ENCODE data around the gene PSMG4. TPM values are rescaled to one million over a fixed set of nuclear protein-coding genes. Genes with fewer than 3 reads are reported as not detected.
A peak's percentile ranks its signal among the peaks of the same experiment; 100 is the strongest.

Gene PSMG4
- total and polyA plus RNA-seq, 2 of the 8 experiments (the other 6 are each of a cell fraction or from before 2014, with no cell fraction given): 40.6 to 113 TPM

GRCh38 chr6:3277851-3278416 lies 19.2 kb downstream of the PSMG4 start:
- Histone ChIP-seq H2BK15ac (ENCODE audit: low read length) (no peak overlapping the region), H3K4ac (replicated peaks; ENCODE audit: insufficient read length, low read depth, low read length) (no peak overlapping the region)

More at GRCh38 chr6:3277851-3278416, 19.2 kb downstream of the PSMG4 start:
- no peaks in the 10 kb centered on the region; the same call in 1 of the 2 replicates for H3K79me1 ChIP-seq (ENCODE audit: low read depth, low read length)
- H2AK5ac ChIP-seq (ENCODE audit: low read depth, low read length): no peak overlapping the region
- H4K8ac ChIP-seq (ENCODE audit: extremely low read depth, insufficient read depth, low read length): no peak overlapping the region
- H3K4me1 ChIP-seq (replicated peaks in 1 of 4; ENCODE audit: control insufficient read depth in 3 of 4, insufficient read depth in 4 of 4, low read length in 3 of 4): peaks cover 11 to 15% (median 15%) of the 10 kb centered on the region in 4 experiments
- CTCF ChIA-PET (ENCODE audit: partially characterized antibody): interaction anchor here (0.6 to 2.2 kb wide), 4 partner anchors 58 to 475 kb away, joined by 3 to 13 read pairs (median 4); no protein-coding TSS in a partner anchor
- H2BK12ac ChIP-seq (ENCODE audit: low read depth, low read length): 0 out of 2 replicates have a peak overlapping the region, but pooled peaks have one; percentile 27
- no peak overlapping the region for H3K14ac ChIP-seq (ENCODE audit: insufficient read length)
- no peak overlapping the region for H2AFZ ChIP-seq (ENCODE audit: low read length)
- peaks cover 4 to 15% of the 10 kb centered on the region in 2 experiments for H4K20me1 ChIP-seq (replicated peaks in 1 of 2; ENCODE audit: control insufficient read depth in 1 of 2, insufficient read depth in 2 of 2, low read length in 2 of 2)
- no peak overlapping the region for H3K23ac ChIP-seq (ENCODE audit: insufficient read length)
- no peaks in the 10 kb centered on the region for H3K27me3 ChIP-seq (replicated peaks in 1 of 4; ENCODE audit: control insufficient read depth in 3 of 4, extremely low read depth in 1 of 4, insufficient read depth in 3 of 4, low read length in 3 of 4)
- no peak for TF ChIP-seq JUND (IDR thresholded peaks at IDR 0.05; ENCODE audit: low read length)
- no peak for TF ChIP-seq CTCF (IDR thresholded peaks at IDR 0.05; ENCODE audit: control extremely low read depth in 1 of 3, insufficient read depth in 1 of 3, low read depth in 1 of 3, low read length in 3 of 3)
- TF ChIP-seq CHD1 (IDR thresholded peaks at IDR 0.05; ENCODE audit: low read depth, low read length): no peak
- TF ChIP-seq BCL11A (IDR thresholded peaks at IDR 0.05; ENCODE audit: low read depth in 2 of 2, low read length in 2 of 2): no peak
- no peak for TF ChIP-seq EGR1 (IDR thresholded peaks at IDR 0.05; ENCODE audit: borderline replicate concordance, low read depth, low read length)
- TF ChIP-seq ATF2 (IDR thresholded peaks at IDR 0.05; ENCODE audit: low read length): no peak
- TF ChIP-seq SP4 (IDR thresholded peaks at IDR 0.05; ENCODE audit: low read length): no peak
- no peak for TF ChIP-seq KDM5A (IDR thresholded peaks at IDR 0.05; ENCODE audit: low read length)
- no peak overlapping the region for H4K91ac ChIP-seq (replicated peaks; ENCODE audit: insufficient read length, low read length)
- no peak overlapping the region for H4K5ac ChIP-seq (ENCODE audit: insufficient read length, low read depth, low read length)
- no peak overlapping the region for H3K18ac ChIP-seq (ENCODE audit: extremely low read depth, low read length)
- 89% methylated on average over 9 of the region's 9 CpGs; no CpG with 5 or more reads in 1 of the 2 experiments for WGBS, 2 experiments (ENCODE audit: extremely low coverage in 1 of 2, insufficient coverage in 1 of 2, insufficient read length in 1 of 2, insufficient replicate concordance in 2 of 2, low coverage in 1 of 2, low lambda C conversion rate in 2 of 2, missing lambda C conversion rate in 1 of 2)
- POLR2A ChIA-PET (ENCODE audit: partially characterized antibody): no interaction called here
- no peak overlapping the region for H2BK120ac ChIP-seq (replicated peaks; ENCODE audit: low read depth, low read length)
- H3K9me3 ChIP-seq (ENCODE audit: insufficient read depth in 2 of 2, low read depth in 1 of 2, low read length in 1 of 2): no peaks in the 10 kb centered on the region
- no peak overlapping the region for H3K9ac ChIP-seq (replicated peaks in 1 of 4; ENCODE audit: extremely low read depth in 1 of 4, low read depth in 3 of 4, low read length in 3 of 4)
- H3K4me2 ChIP-seq (ENCODE audit: insufficient read depth in 1 of 2, low read depth in 2 of 2, low read length in 2 of 2): no peak overlapping the region
- DNase-seq (ENCODE audit: low read depth in 1 of 2, low spot score in 2 of 2): no peak
- H3K56ac ChIP-seq (replicated peaks; ENCODE audit: insufficient read length, low read depth, low read length): no peak overlapping the region
- H2BK20ac ChIP-seq (ENCODE audit: low read length): no peak overlapping the region
- H2BK5ac ChIP-seq (ENCODE audit: low read depth, low read length): no peak overlapping the region
- H3K79me2 ChIP-seq (ENCODE audit: control insufficient read depth in 1 of 2, insufficient read depth in 2 of 2, low read length in 2 of 2): no peaks in the 10 kb centered on the region
- H3K27ac ChIP-seq (ENCODE audit: low read depth, low read length): no peak overlapping the region
- H3K36me3 ChIP-seq (ENCODE audit: control insufficient read depth in 2 of 4, insufficient read depth in 4 of 4, low read length in 3 of 4): peaks cover 0 to 4% (median 1%) of the 10 kb centered on the region in 4 experiments; a peak in 2 of 8 replicates
- H3K23me2 ChIP-seq (ENCODE audit: low read depth, low read length): no peaks in the 10 kb centered on the region
- FAIRE-seq: no peak
- H3K4me3 ChIP-seq (ENCODE audit: extremely low read depth in 1 of 4, insufficient read depth in 2 of 4, low read depth in 3 of 4, low read length in 4 of 4): no peak overlapping the region

All from H1 (cell line).